Adipose tissue (tissue), 3 donors: ENCODE measurements around the gene ARHGAP28. TPM values are rescaled to one million over a fixed set of nuclear protein-coding genes. Genes with fewer than 3 reads are reported as not detected.

ENCODE experiments used
- H3K27ac ChIP-seq: one replicate; pipeline ENCODE4 v1.5.1; 2013; ENCODE audit warnings: low read depth, low read length
- WGBS, 3 donors: extraction: QIAGEN DNeasy Blood & Tissue Kit; methylation state at CpG; one replicate each; pipeline ENCODE4 v1.1.7; 2013; 5-methylcytosine and 5-hydroxymethylcytosine counted together
- polyA plus RNA-seq, 3 donors: library from polyadenylated mRNA; stranded (reverse); fragments of 200-250 nt; gene quantifications; one replicate each; pipeline ENCODE4 v1.2.3, GENCODE V29; 2013
- donor health status: healthy with polysubstance abuse.
- donor health status: Bipolar disorder and iron deficiency.
- donor health status: healthy.

The ARHGAP28 gene
- polyA plus RNA-seq, 3 donors, result 2.5 to 4.4 (median 3.1) TPM

DNA sequence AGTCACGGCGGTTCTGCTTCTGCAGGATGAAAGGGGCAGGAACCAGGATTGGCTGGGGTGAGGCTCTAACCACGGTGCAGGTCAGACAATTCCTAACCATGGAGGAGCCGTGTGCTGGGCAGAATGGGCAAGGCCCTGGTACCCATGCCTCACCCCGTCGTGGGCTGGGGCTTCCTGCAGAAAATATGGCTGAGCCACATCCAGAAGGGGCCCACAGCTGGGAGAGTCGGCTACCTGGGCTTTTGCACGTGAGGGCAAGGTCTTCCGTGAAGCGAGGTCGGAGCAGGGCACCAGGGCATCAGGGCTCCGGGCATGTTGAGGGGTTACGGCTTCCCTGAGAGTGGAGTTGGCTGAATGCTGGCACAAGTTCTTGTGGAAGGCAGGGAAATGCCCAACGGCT is 147.8 kb downstream of the ARHGAP28 start:
- 86 to 93% (median 91%) methylated on average over 14 of the region's 14 CpGs for WGBS, 3 donors
- H3K27ac ChIP-seq, result no peak overlapping the region

- 64 to 84% (median 65%) methylated on average over 11 of the region's 11 CpGs for WGBS, 3 donors
- no peak overlapping the region for H3K27ac ChIP-seq
Measured at GRCh38 chr18:6878556-6879297, 149.2 kb downstream of the ARHGAP28 start.

- no peak overlapping the region for H3K27ac ChIP-seq
- 86 to 88% (median 87%) methylated on average over 14 of the region's 14 CpGs for WGBS, 3 donors
Measured at GRCh38 chr18:6879508-6880195, 150.1 kb downstream of the ARHGAP28 start.

DNA sequence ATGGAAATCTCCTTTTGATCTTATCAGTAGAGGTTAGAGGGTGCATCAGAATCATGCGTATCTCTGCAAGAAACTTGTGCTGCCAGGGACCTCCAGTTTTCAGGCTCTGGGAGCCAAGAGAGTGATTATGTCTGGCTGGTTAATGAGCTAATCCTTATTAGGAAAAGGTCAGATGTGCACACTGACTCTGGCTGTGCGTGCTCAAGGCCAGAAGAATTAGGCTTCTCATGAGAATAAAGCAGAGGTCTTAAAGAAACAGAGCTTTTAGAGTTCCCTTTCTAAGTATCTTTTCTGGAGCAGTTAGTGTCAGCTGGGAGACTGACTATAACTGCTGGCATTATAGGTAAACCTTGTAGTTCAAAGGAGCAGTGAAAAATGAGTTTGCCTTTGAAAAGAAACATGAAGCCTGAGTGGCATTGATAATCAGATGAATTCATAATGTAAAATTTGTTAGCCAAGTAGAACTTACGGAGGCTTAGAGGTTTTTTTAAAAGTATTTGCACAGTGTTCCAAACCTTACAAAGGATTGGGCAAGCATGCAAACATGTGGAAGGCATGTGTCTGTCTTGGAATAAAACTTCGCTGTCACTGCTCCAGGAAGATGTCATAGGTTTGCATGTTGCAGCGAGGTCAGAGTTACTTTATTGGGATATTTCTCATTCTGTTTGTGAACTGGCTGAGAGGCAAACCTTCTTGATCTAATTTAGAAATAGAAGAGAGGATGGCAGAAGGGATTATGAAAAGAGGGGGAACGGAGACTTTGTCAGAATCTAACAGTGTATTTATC is 151.7 kb downstream of the ARHGAP28 start:
- 44 to 54% (median 46%) methylated on average over 6 of the region's 6 CpGs for WGBS, 3 donors
- H3K27ac ChIP-seq, result no peak overlapping the region

DNA sequence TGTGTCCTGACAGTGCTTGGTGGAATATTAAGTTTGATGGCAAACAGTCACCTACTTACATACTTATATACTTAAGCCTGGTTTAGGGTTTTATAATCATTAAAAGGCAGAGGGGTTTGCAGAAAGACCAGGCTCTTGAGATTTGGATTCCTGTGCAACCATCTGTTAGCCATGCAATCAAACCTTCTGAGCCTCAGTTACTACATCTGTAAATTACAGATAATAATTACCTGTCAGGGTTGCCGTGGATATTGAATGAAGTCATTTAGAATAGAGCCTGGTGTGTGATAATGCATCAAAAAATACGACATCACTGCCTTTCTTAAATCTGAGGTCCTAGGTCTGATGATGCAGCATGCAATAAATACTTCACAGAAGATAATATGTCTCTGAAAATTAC is 152.9 kb downstream of the ARHGAP28 start:
- no peak overlapping the region for H3K27ac ChIP-seq
- 83 to 87% (median 86%) methylated on average over 2 of the region's 2 CpGs for WGBS, 3 donors

GRCh38 chr18:6885006-6885481 is 155.5 kb downstream of the ARHGAP28 start:
- H3K27ac ChIP-seq, result no peak overlapping the region
- WGBS, 3 donors, result 42 to 69% (median 52%) methylated on average over 8 of the region's 8 CpGs

GRCh38 chr18:6885992-6886796 is 156.7 kb downstream of the ARHGAP28 start:
- no peak overlapping the region for H3K27ac ChIP-seq
- 18 to 30% (median 20%) methylated on average over 4 of the region's 4 CpGs for WGBS, 3 donors

DNA sequence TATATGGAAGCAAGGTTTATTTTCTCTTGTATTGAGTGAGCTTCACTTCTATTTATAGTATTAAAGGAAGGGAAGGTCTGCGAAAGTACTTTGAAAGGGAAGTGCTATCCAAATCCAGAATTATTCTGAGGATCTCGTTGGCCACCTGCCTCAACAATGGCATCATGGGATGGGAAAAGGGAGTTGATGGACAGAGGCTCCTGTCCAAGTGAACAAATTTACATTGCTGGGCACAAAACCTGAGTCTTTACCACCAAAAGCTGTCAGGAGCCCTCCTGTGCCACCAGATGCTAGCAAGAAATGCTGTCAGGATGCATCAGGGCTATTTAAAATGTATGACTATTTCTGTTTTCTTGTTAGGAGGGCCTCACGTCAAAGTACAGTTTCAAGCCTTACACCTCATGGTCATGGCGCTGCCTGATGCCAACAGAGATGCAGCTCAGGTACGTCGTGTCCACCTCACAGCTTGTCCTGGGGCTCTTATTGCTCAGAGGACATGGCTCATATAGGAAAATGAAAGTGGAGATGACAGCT is 157.3 kb downstream of the ARHGAP28 start:
- 77 to 80% (median 78%) methylated on average over 6 of the region's 6 CpGs for WGBS, 3 donors
- H3K27ac ChIP-seq, result no peak overlapping the region

- 91 to 96% (median 95%) methylated on average over 3 of the region's 3 CpGs for WGBS, 3 donors
- no peak overlapping the region for H3K27ac ChIP-seq
Measured at GRCh38 chr18:6891788-6892187, 162.3 kb downstream of the ARHGAP28 start.

- WGBS, 3 donors, result 74 to 86% (median 84%) methylated on average over 3 of the region's 3 CpGs
Measured at GRCh38 chr18:6901286-6901926, 171.9 kb downstream of the ARHGAP28 start.

GRCh38 chr18:6917072-6917471 is 187.6 kb downstream of the ARHGAP28 start:
- no peak overlapping the region for H3K27ac ChIP-seq
- 88 to 93% (median 90%) methylated on average over 3 of the region's 3 CpGs for WGBS, 3 donors

More at GRCh38 chr18:6901286-6901926, 171.9 kb downstream of the ARHGAP28 start:
- no peak overlapping the region for H3K27ac ChIP-seq

DNA sequence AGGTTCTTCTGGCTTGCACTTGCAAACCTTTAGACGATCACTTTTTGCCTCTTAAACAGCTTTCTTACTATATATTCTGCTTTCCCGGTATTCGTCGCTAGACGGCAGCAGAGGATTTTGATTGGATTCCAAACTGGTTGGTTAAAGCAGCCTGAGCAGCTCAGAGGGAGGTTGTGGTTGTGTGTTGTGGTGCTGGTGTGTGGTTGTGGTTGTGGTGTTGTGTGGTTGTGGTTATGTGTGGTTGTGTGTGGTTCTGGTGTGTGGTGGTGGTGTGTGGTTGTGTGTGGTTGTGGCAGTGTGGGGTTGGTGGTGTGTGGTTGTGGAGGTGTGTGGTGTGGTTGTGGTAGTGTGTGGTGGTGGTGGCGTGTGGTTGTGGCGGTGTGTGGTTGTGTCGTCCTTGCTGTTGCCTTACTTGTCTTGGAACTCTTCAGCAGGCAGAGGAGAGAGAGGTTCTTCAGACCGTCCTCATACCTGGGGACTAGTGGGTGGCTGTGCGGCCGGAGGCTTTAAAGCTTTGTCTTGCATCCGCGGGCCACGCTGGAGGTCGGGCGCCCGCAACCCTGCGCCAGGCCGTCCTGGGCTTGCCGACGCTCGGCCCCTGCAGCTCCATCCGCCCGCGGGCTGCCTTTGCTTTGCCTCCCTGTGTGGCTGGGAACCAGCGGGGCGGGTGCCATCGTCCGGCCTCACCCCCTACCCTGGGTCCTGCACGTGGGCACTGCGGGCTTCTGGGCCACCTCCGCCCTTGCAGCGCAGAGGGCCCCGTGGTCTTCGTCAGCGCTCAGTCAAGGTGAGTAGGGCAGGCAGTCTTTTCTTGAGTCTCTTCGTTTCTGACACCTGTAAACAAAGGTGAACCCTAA is 190.8 kb downstream of the ARHGAP28 start:
- no peak overlapping the region for H3K27ac ChIP-seq
- 69 to 79% (median 72%) methylated on average over 34 to 37 of the region's 37 CpGs for WGBS, 3 donors

GRCh38 chr18:6921571-6921970 is 192.1 kb downstream of the ARHGAP28 start:
- H3K27ac ChIP-seq, result no peak overlapping the region

GRCh38 chr18:6923220-6923619 is 193.7 kb downstream of the ARHGAP28 start:
- no peak overlapping the region for H3K27ac ChIP-seq
- WGBS, 3 donors, result 68 to 94% (median 92%) methylated on average over 1 of the region's 1 CpG

GRCh38 chr18:6927153-6927552 is 197.6 kb downstream of the ARHGAP28 start:
- WGBS, 3 donors, result 83 to 88% (median 84%) methylated on average over 2 of the region's 2 CpGs

DNA sequence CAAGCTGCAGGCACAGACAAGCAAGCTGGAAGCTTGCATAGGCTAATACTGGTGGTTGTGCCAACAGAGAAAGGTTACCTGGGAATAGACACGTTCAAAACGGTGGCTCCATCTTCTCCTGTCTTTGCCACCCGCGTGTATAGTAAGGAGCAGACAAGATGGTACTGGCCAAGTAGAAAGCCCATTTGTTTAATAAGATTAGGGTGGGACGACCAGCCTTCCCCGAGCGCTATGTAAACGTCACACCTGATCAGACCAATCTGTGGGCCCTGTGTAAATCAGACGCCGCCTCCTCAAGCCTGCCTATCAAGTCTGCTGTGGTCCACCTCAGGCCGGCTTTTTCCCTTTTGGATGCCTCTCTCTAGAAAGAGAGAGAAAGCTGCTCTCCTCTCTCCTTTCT is 198.8 kb downstream of the ARHGAP28 start:
- H3K27ac ChIP-seq, result no peak overlapping the region
- WGBS, 3 donors, result 80 to 88% (median 87%) methylated on average over 11 of the region's 11 CpGs

More at GRCh38 chr18:6927153-6927552, 197.6 kb downstream of the ARHGAP28 start:
- H3K27ac ChIP-seq, result no peak overlapping the region
